Omental fat pad (tissue), 4 donors: Measurements from ENCODE around the gene BICDL2. TPM values are rescaled to one million over a fixed set of nuclear protein-coding genes. Genes with fewer than 3 reads are reported as not detected.
A peak's percentile ranks its signal among the peaks of the same experiment; 100 is the strongest.
"Not testable (repeated sequence)": the region's sequence is repeated elsewhere in the genome, so short reads cannot be mapped to it uniquely, and the experiment has no call there.

ENCODE experiments used
- ATAC-seq: fragments of 150-250 bp; one replicate; pipeline ENCODE4 v1.9.1; 2016; ENCODE audit warnings: mild to moderate bottlenecking, moderate library complexity; ENCODE audit not compliant: low FRiP score
- DNase-seq: peaks from one replicate; pipeline ENCODE4 v3.0.0-alpha.2; 2019; ENCODE audit warnings: low spot score
- CTCF ChIP-seq, 3 donors: fragments of 450-650 bp; IDR thresholded peaks; one replicate each; pipeline ENCODE4 v1.5.1; 2016 to 2017; ENCODE audit warnings: antibody characterized with exemption in 3 of 3, mild to moderate bottlenecking in 3 of 3, moderate library complexity in 2 of 3
- total RNA-seq, 4 donors: library from RNA; depleted of rRNA; stranded (reverse); fragments of >200 nt; gene quantifications; one replicate each; pipeline ENCODE4 v1.1.0, GENCODE V29; 2016

The BICDL2 gene
- total RNA-seq, 4 donors from 2014 or later: 0.47 TPM; not detected in 3

GRCh38 chr16:3070608-3071111, 33.9 kb upstream of the BICDL2 start:
- ATAC-seq: no peak
- no peak for TF ChIP-seq CTCF (IDR thresholded peaks at IDR 0.05)
- no peak for DNase-seq

DNA sequence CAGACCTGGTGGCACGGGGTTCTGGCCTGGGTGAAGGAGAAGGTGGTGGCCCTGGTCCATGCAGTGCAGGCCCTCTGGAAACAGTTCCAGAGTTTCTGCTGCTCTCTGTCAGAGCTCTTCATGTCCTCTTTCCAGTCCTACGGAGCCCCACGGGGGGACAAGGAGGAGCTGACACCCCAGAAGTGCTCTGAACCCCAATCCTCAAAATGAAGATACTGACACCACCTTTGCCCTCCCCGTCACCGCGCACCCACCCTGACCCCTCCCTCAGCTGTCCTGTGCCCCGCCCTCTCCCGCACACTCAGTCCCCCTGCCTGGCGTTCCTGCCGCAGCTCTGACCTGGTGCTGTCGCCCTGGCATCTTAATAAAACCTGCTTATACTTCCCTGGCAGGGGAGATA, 32.4 kb upstream of the BICDL2 start:
- not testable (repeated sequence) for ATAC-seq, DNase-seq

DNA sequence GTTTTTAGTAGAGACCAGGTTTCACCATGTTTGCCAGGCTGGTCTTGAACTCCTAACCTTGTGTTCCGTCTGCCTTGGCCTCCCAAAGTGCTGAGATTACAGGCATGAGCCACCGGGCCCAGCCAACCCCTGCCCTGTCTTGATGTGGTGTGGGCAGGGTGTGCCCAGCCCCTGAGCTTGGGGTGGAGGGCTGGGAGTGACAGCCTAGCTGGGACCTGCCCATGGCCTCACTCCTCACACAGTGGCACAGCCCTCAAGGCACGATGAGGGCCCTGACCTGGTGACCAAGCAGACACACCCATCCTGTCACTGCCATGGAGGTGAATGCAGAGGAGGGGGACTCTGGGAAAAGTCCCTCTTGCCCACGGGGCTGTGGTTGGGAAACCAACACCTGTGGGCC, 31.7 kb upstream of the BICDL2 start:
- DNase-seq: no peak
- ATAC-seq: no peak
- TF ChIP-seq CTCF (IDR thresholded peaks at IDR 0.05): no peak

- DNase-seq (no peak), ATAC-seq (no peak)
- no peak for TF ChIP-seq CTCF (IDR thresholded peaks at IDR 0.05)
Observed at GRCh38 chr16:3066440-3066748, 29.6 kb upstream of the BICDL2 start.

DNA sequence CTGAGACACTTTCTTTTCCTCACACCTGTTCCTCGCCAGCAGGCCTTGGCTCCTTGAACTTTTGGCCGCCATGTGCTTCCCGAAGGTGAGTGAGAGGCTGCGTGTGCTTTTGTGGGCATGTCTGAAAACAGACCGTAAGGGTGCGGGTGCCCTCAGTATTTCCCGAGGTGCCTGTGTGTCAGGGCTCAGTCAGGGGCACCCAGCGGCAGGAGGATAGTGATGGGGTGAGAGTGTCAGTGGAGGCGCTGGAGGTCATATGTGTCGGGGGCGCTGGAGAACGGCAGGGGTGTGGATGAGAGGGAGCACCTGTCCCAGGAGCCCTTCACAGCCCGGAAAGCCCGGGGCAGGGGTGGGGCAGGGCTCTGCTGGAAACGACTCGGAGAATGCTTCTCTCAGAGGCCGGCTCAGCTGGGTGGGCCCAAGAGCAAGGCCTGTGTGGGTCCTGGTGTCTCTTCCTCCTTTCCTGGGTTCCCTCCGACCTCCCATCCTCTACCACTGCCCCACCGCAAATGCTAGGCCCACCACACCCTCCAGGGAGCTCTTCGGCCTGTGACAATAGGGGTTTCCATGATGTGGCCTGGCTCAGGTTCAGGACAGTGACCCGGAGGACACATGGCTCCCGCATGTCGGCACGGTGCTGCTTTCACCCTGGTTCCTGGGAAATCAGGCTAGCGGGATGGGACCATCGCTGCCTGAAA, 29.1 kb upstream of the BICDL2 start:
- no peak for DNase-seq
- no peak for ATAC-seq
- TF ChIP-seq CTCF (IDR thresholded peaks at IDR 0.05): no peak

DNA sequence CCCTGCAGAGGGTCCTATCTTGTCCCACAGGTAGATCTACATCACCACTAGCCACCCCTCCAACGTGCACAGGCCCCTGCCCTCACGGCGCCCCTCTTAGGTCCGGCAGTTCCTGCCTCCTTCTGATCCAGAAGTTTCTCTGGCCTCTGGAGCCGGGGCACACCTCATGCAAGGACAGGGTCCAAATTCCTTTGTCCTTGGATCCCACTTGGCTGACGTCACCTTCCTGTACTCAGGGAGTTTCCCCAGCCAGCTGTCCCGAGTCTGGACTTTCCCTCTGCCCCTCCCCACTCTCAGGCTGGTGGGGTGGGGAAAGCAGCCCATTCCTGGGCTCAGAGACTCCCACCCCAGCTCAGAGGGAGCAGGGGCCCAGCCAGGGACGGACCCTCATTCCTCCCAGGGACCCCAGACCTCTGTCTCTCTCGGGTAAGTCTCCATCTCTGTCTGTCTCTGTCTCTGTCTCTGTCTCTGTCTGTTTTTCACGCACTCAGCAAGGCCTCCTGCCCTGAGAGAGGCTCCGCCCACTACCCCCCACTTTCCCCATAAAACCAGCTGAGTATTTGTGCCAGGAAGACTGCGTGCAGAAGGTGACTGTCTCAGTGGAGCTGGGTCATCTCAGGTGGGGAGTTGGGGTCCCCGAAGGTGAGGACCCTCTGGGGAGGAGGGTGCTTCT, 28.5 kb upstream of the BICDL2 start, which contains the start of gene IL32:
IL32 (plus strand) TSS at position 572 of the 673 bp plus-strand sequence. CDS start 172 bp downstream, outside the sequence.
- DNase-seq (no peak), ATAC-seq (peak; percentile 60)
- TF ChIP-seq CTCF (IDR thresholded peaks at IDR 0.05): no peak

DNA sequence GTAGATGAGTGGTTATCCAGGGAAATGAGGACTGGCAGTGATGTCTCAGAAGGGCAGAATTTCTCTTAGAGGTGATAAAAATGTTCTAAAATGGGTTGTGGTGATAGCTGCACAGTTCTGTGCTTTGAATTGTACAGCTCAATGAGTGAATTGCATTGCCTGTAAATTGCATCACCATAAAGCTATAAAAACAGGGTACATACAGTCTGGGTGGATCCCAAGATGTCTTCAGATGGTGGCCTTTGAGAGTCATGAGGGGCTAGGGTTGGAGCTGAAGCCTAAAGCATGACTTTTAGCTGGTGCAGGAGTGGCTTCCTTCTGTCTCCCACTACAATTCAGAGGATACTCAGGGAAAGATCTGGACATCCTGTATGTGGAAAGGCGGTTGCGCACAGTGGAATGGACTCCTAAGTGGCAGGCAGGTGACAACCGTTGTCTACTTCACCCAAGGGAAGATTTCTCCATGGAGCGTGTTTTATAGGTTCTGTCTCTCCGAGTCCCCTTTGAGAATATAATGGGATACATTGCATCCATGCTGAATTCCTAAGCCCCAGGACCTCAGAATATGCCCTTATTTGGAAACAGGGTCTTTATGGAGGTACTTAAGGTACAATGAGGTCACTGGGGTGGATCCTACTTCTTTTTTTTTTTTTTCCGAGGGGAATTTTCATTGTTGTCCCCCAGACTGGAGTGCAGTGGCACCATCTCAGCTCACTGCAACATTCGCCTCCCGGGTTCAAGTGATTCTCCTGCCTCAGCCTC, 27.1 kb upstream of the BICDL2 start:
- no peak for TF ChIP-seq CTCF (IDR thresholded peaks at IDR 0.05)
- DNase-seq: no peak
- no peak for ATAC-seq
